ENCODE data around the gene NOMO2. TPM values are rescaled to one million over a fixed set of nuclear protein-coding genes. Genes with fewer than 3 reads are reported as not detected.
"Not testable (repeated sequence)": the region's sequence is repeated elsewhere in the genome, so short reads cannot be mapped to it uniquely, and the experiment has no call there.

Gene NOMO2
- total and polyA plus RNA-seq, 4 donors, result 40.7 to 75.1 (median 58.0) TPM

GRCh38 chr16:18572973-18573372 is 11.1 kb upstream of the NOMO2 start:
- DNase-seq (ENCODE audit: low spot score); H3K9me3 ChIP-seq (ENCODE audit: control insufficient read depth in 4 of 4, low read length in 3 of 4); H3K4me1 ChIP-seq (ENCODE audit: control insufficient read depth in 4 of 4, insufficient read depth in 4 of 4, low read length in 3 of 4); H3K4me3 ChIP-seq (ENCODE audit: low read depth in 1 of 3, low read length in 3 of 3); H3K36me3 ChIP-seq (ENCODE audit: control insufficient read depth in 4 of 4, insufficient read depth in 3 of 4, low read depth in 1 of 4, low read length in 3 of 4); H3K27me3 ChIP-seq (ENCODE audit: control insufficient read depth in 4 of 4, insufficient read depth in 4 of 4, low read length in 3 of 4); H3K9ac ChIP-seq (ENCODE audit: low read depth in 1 of 2, low read length in 2 of 2): not testable (repeated sequence)
- WGBS, result 21% methylated on average over 8 of the region's 8 CpGs
- H3K27ac ChIP-seq (ENCODE audit: low read depth in 1 of 2, low read length in 2 of 2), result peak overlapping the region in 1 of 2 donors; percentile 46
- peak in 1 of 2 donors; percentile 10 for TF ChIP-seq RXRA (IDR thresholded peaks at IDR 0.05)
- TF ChIP-seq HNF4A (conservative IDR thresholded peaks at IDR 0.05), result peak in 1 of 2 donors; percentile 15

GRCh38 chr16:18571307-18571850 is 9.5 kb upstream of the NOMO2 start:
- not testable (repeated sequence) for H3K36me3 ChIP-seq (ENCODE audit: control insufficient read depth in 4 of 4, insufficient read depth in 3 of 4, low read depth in 1 of 4, low read length in 3 of 4); DNase-seq (ENCODE audit: low spot score); H3K27me3 ChIP-seq (ENCODE audit: control insufficient read depth in 4 of 4, insufficient read depth in 4 of 4, low read length in 3 of 4); H3K9me3 ChIP-seq (ENCODE audit: control insufficient read depth in 4 of 4, low read length in 3 of 4); H3K4me1 ChIP-seq (ENCODE audit: control insufficient read depth in 4 of 4, insufficient read depth in 4 of 4, low read length in 3 of 4)
- H3K27ac ChIP-seq (ENCODE audit: low read depth in 1 of 2, low read length in 2 of 2), result peak overlapping the region; percentile 41 to 56
- peak overlapping the region in 2 of 3 donors; percentile 40 to 45 for H3K4me3 ChIP-seq (ENCODE audit: low read depth in 1 of 3, low read length in 3 of 3)
- H3K9ac ChIP-seq (ENCODE audit: low read depth in 1 of 2, low read length in 2 of 2), result peak overlapping the region in 1 of 2 donors; percentile 27
- WGBS, result 6% methylated on average over 8 of the region's 13 CpGs

- H3K4me3 ChIP-seq (ENCODE audit: low read depth in 1 of 3, low read length in 3 of 3); H3K9ac ChIP-seq (ENCODE audit: low read depth in 1 of 2, low read length in 2 of 2): not testable (repeated sequence)
- DNase-seq (ENCODE audit: low spot score), result peak; percentile 36
Observed at GRCh38 chr16:18570529-18571306, 8.8 kb upstream of the NOMO2 start.

GRCh38 chr16:18560416-18561220 is 1.3 kb downstream of the NOMO2 start:
- H3K4me1 ChIP-seq (ENCODE audit: control insufficient read depth in 4 of 4, insufficient read depth in 4 of 4, low read length in 3 of 4); H3K9me3 ChIP-seq (ENCODE audit: control insufficient read depth in 4 of 4, low read length in 3 of 4); H3K27me3 ChIP-seq (ENCODE audit: control insufficient read depth in 4 of 4, insufficient read depth in 4 of 4, low read length in 3 of 4); H3K36me3 ChIP-seq (ENCODE audit: control insufficient read depth in 4 of 4, insufficient read depth in 3 of 4, low read depth in 1 of 4, low read length in 3 of 4); H3K9ac ChIP-seq (ENCODE audit: low read depth in 1 of 2, low read length in 2 of 2); DNase-seq (ENCODE audit: low spot score); H3K27ac ChIP-seq (ENCODE audit: low read depth in 1 of 2, low read length in 2 of 2): not testable (repeated sequence)
- H3K4me3 ChIP-seq (ENCODE audit: low read depth in 1 of 3, low read length in 3 of 3), result peak overlapping the region in 1 of 3 donors; percentile 57
- 52% methylated on average over 14 of the region's 16 CpGs for WGBS

More at GRCh38 chr16:18570529-18571306, 8.8 kb upstream of the NOMO2 start:
- H3K36me3 ChIP-seq (ENCODE audit: control insufficient read depth in 4 of 4, insufficient read depth in 3 of 4, low read depth in 1 of 4, low read length in 3 of 4); H3K9me3 ChIP-seq (ENCODE audit: control insufficient read depth in 4 of 4, low read length in 3 of 4); H3K27me3 ChIP-seq (ENCODE audit: control insufficient read depth in 4 of 4, insufficient read depth in 4 of 4, low read length in 3 of 4); H3K4me1 ChIP-seq (ENCODE audit: control insufficient read depth in 4 of 4, insufficient read depth in 4 of 4, low read length in 3 of 4): not testable (repeated sequence)
- peak; percentile 19 for TF ChIP-seq SP1 (IDR thresholded peaks at IDR 0.05)
- 12% methylated on average over 25 of the region's 46 CpGs for WGBS
- peak overlapping the region; percentile 41 to 56 for H3K27ac ChIP-seq (ENCODE audit: low read depth in 1 of 2, low read length in 2 of 2)

- not testable (repeated sequence) for H3K36me3 ChIP-seq (ENCODE audit: control insufficient read depth in 4 of 4, insufficient read depth in 3 of 4, low read depth in 1 of 4, low read length in 3 of 4)
Observed at GRCh38 chr16:18553671-18554070, 8.2 kb downstream of the NOMO2 start.

GRCh38 chr16:18547382-18547781 is 14.5 kb downstream of the NOMO2 start:
- H3K9me3 ChIP-seq (ENCODE audit: control insufficient read depth in 4 of 4, low read length in 3 of 4); H3K9ac ChIP-seq (ENCODE audit: low read depth in 1 of 2, low read length in 2 of 2); DNase-seq (ENCODE audit: low spot score); H3K36me3 ChIP-seq (ENCODE audit: control insufficient read depth in 4 of 4, insufficient read depth in 3 of 4, low read depth in 1 of 4, low read length in 3 of 4); H3K27me3 ChIP-seq (ENCODE audit: control insufficient read depth in 4 of 4, insufficient read depth in 4 of 4, low read length in 3 of 4); H3K4me1 ChIP-seq (ENCODE audit: control insufficient read depth in 4 of 4, insufficient read depth in 4 of 4, low read length in 3 of 4); H3K4me3 ChIP-seq (ENCODE audit: low read depth in 1 of 3, low read length in 3 of 3); H3K27ac ChIP-seq (ENCODE audit: low read depth in 1 of 2, low read length in 2 of 2): not testable (repeated sequence)
- 88% methylated on average over 5 of the region's 6 CpGs for WGBS

More at GRCh38 chr16:18553671-18554070, 8.2 kb downstream of the NOMO2 start:
- not testable (repeated sequence) for DNase-seq (ENCODE audit: low spot score); H3K27me3 ChIP-seq (ENCODE audit: control insufficient read depth in 4 of 4, insufficient read depth in 4 of 4, low read length in 3 of 4); H3K4me3 ChIP-seq (ENCODE audit: low read depth in 1 of 3, low read length in 3 of 3); H3K9ac ChIP-seq (ENCODE audit: low read depth in 1 of 2, low read length in 2 of 2); H3K4me1 ChIP-seq (ENCODE audit: control insufficient read depth in 4 of 4, insufficient read depth in 4 of 4, low read length in 3 of 4); H3K9me3 ChIP-seq (ENCODE audit: control insufficient read depth in 4 of 4, low read length in 3 of 4); H3K27ac ChIP-seq (ENCODE audit: low read depth in 1 of 2, low read length in 2 of 2)
- no CpG with 5 or more reads among the region's 5 CpGs for WGBS

GRCh38 chr16:18546853-18547252 is 15.0 kb downstream of the NOMO2 start:
- not testable (repeated sequence) for DNase-seq (ENCODE audit: low spot score); H3K4me1 ChIP-seq (ENCODE audit: control insufficient read depth in 4 of 4, insufficient read depth in 4 of 4, low read length in 3 of 4); H3K27ac ChIP-seq (ENCODE audit: low read depth in 1 of 2, low read length in 2 of 2); H3K9me3 ChIP-seq (ENCODE audit: control insufficient read depth in 4 of 4, low read length in 3 of 4); H3K36me3 ChIP-seq (ENCODE audit: control insufficient read depth in 4 of 4, insufficient read depth in 3 of 4, low read depth in 1 of 4, low read length in 3 of 4); H3K27me3 ChIP-seq (ENCODE audit: control insufficient read depth in 4 of 4, insufficient read depth in 4 of 4, low read length in 3 of 4); H3K9ac ChIP-seq (ENCODE audit: low read depth in 1 of 2, low read length in 2 of 2); H3K4me3 ChIP-seq (ENCODE audit: low read depth in 1 of 3, low read length in 3 of 3)
- no CpG with 5 or more reads among the region's 5 CpGs for WGBS

Measured in liver (tissue), 9 donors.